Activated effector memory CD4-positive, alpha-beta T cell treated with anti-CD3 and anti-CD28 coated beads, Interleukin-2, amount 50 U/mL, for 16 hours (primary cell): ENCODE measurements around the gene CEP57.

Source experiments
- DNase-seq: peaks from one replicate; pipeline ENCODE4 v3.0.0-alpha.2; 2020

Gene CEP57

DNA sequence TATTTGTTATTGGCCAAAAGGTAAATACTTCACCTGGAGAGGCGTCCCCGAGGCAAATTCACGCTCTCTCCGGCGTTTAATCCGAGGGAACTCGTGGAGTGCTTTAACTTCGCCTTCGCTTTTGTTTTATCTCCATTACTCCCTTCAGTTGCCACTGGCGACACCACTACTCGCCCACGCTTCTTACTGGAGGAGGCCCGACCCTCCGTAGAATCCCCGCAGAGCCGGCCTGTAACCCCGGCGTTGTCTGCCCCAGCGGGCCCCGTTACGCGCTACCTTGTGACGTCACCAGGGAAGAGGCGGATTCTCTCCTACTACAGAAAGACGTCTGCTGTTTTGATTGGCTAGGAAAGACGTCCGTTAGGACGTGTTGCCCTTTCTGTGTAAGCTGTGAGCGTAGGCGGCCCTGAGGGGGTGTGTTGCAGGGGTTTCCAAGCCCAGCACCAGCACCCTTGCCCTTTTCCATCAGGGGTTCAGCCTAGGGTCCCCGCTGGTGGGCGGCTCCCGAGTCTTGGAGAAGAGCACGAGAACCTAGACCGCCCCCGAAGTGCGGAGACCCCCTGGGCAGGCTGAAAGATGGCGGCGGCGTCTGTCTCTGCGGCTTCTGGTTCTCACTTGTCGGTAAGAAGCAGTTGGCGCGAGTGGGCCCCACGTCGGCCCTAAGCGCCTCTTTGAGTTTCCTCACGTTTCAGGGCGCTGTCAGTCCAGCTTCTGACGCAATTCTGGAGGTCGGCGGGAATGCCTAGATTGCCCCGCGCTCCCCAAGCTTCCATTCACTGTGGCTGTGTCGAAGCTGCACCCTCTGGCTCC is at the start of gene CEP57:
Gene CEP57 (plus strand): TSS at position 376 of the 810 bp plus-strand sequence. CDS start 201 bp downstream, at position 577.
- DNase-seq, result peak; percentile 97

DNA sequence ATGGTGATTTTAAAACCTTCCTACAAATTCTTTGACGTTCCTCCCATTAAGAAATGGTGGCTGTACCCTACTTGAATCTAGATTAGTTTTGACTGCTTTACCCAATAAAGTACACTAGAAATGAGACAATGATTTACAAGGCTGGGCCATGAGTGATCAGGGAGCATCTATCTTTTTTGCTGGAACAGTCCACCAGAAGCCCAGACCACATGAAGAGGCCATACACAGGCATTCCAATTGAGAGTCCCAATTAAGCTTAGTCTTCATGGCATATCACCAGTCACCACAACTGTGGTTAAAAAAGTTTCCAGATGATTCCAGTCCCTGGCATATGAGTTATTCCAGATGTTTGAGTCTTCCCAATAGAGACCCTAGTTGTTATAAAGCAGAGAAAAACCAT is 40.2 kb upstream of the CEP57 start:
- DNase-seq, result no peak

DNA sequence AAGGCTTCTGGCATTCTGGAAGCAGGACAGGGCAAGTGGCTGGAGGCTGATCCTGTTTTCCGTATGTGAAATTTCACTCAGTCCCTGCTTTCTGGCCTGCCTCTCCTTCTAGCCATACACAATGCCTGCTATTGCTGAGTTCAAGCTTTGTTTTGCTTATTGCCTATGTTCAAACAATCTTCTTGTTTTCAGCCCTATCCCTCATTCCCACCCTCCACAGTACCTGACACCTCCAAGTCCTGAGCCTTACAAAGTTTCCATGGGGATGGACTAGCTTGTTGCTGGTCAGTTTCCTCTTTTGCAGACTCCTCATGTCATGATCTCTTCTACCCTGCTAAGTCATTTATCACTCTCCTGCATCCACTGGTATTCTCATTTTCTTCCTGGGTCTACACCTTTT is 38.8 kb upstream of the CEP57 start:
- DNase-seq, result no peak

DNA sequence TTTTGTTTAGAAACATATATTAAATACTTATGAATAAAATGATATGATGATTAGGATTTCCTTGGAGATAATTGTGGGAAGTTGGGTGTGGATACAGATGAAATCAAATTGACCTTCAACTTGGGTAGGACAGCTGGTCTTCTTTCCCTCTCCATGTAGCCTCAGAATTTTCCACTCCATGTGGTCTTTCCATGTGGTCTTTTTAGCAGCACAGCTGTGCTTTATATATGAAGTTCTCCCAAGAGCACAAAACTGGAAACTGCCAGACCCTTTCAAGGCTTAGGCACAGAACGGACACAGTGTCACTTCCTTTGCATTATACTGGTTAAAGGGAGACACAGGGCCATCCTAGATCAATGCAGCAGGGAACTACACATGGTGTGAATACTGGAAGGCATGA is 29.4 kb upstream of the CEP57 start:
- DNase-seq, result no peak

DNA sequence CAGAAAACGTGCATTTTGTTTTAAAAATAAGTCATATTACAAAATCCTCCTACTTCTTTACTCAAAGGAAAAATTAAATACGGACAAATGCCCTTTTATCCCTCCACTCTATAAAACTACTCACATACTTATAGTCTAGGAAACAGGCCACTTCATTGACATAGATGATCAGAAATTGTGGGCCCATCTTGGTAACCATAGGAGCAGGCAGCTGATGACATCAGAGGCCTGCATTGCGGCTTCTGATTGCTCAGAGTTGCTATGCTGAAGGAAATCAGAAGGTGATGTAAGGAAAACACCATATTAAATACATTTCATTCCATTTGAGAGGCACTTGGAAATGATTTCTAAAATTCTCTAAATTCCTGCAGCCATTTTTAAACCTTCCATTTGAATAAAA is 27.8 kb upstream of the CEP57 start:
- no peak for DNase-seq

DNA sequence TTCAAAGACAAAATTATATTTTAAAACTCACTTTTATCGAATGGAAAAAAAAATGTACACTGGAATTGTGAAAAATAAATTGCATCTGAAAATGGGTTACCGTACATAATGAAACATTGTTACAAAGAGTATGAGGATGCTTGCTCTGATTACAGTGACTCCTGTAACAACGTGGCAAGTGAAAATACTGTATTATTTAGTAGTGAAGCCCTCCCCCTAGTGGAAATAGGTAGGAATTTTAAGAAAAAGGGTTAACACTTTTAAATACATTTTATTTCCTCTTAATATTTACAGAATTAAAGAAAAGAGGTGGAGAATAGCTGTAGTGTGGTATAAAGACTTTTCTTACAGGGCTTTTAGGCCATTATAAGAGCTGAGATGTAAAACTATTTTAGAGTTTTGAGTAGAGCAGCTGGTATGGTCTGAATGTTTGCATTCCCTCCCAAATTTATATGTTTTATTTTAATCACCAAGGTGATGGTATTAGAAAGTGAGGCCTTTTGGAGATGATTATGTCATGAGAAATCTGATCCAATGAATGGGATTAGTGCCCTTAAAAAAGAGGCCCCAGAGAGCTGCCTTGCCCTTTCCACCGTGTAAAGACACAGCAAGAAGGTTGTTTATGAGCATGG is 25.9 kb upstream of the CEP57 start:
- DNase-seq, result no peak

DNA sequence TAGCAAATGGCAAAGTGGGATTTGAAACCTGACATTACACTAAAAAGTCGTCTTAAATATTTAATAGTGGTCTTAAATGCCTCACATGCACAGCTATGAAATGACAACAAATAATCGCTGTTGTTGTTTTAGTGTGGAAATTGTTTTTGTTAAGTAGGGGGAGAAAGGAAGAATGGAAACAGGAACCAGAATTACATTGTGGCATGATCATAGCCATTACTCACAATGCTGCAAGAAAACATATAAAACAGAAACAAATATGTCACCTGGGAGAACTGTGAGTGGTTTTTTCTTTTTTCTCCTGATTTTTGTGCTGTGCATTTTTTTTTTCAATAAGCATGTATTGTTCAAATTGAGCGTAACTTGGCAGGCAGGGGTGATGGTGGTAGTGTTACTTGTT is 23.6 kb upstream of the CEP57 start:
- DNase-seq, result no peak

DNA sequence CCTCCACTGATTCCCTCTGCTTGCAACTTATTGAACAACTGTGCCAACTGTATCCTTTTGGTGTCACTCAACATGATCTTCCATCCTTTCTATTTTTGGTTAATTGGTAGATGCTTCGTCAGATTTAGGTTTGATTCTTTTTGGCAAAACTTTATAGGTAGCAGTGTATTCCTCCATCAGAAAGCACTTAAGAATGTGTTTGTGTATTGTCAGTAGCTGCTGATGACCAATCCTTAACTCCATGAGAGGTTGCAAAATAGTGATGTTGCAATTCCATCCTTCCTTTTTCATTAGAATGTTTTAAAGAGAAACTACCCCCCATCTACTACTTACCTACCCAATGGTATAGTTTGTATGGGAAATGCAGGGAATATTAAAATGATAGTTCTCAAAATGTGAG is 22.8 kb upstream of the CEP57 start:
- no peak for DNase-seq

DNA sequence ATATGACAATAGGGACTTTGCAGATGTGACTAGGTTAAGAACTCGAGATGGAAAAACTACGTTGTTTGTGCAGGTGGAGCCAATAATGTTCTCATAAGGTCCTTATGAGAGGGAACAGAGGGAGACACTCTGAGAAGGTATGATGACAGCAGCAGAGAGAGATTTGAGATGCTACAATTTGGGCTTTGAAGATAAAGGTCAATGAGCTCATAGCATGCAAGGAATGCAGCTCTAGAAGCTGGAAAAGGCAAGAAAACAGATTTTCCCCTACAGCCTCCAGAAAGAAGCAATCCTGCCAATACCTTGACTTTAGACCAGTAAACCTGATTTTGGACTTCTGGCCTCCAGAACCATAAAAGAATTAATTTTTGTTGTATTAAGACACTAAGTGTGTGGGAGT is 21.8 kb upstream of the CEP57 start:
- no peak for DNase-seq

DNA sequence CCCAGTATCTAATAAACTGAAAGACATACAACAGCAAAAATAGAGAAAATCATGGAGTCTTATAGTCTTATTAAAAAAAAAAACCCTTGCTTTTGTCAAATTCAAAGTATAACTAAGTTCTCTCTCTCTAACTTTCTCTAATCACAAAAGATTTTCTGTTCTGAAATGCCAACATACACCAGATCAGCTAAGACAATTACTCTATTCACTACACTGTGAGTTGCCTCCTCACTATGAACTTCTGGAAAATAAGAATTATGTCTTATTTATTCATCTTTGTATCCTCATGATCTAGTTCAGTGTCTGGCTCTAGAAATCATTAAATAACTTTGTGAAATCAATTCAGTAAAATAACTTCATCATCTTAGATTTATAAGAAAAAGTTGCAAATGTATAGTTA is 13.4 kb upstream of the CEP57 start:
- DNase-seq, result no peak

DNA sequence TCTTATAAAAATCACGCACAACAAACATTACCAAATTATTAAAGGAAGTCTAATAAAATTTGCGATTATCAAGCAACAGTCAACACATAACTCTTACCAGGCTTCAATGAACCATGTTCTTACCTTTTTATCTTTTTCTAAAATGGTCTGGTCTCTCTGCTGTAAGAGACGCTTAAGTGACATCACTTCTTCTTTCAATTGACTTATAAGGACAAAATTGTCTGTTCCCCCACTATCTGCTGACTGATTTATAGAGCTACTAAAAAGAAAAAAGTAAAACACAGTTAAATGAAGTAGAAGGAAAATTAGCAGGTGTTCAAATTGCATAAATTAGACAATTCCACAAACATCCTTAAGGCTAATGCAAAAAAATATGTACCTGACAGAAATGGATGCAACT is 11.6 kb upstream of the CEP57 start:
- no peak for DNase-seq

DNA sequence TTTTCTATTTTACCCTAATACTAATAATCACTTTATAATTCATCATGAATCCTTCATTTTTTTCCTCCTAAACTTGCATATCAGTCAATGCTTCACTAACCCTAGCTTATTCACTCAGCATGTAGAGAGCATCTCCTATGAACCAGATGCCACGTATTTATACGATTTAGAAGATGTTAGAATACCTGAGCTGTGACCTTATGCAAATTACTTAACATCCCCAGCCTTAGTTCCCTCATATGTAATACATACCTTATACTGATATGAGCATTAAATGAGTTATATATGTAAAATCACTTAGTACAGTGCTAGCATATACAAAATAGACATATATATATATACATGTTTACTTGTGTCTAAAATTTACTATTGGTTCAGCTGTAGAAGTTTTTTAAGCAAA is 9.8 kb upstream of the CEP57 start:
- no peak for DNase-seq

DNA sequence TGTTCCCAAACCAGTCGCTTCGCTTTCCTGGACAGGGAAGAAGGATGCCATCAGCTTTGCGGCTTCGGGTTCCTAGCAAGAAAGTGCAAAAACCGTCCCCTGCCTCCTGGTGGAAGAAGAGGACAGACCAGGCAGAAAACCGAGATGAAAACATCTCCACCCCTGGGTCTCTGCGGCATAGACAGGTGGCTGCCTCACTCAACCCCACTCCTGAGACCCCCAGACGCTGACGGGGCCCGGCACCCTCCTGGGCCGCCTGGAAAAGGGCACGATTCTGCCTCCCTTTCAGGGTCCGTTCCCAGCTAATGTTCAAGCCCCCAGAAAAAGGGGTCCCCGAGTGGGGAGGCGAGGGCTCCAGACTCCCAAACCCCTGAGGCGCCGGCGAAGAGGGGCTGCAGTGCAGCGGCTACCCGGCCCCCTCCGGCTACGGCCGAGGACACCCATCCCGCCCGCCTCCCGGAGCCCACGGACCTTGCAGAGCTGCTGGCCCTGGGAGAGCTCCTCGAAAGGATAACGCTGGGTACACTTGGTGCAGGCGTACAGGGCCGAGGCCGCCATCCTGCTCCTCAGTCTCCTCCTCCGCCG is 1.3 kb upstream of the CEP57 start:
- DNase-seq, result no peak

DNA sequence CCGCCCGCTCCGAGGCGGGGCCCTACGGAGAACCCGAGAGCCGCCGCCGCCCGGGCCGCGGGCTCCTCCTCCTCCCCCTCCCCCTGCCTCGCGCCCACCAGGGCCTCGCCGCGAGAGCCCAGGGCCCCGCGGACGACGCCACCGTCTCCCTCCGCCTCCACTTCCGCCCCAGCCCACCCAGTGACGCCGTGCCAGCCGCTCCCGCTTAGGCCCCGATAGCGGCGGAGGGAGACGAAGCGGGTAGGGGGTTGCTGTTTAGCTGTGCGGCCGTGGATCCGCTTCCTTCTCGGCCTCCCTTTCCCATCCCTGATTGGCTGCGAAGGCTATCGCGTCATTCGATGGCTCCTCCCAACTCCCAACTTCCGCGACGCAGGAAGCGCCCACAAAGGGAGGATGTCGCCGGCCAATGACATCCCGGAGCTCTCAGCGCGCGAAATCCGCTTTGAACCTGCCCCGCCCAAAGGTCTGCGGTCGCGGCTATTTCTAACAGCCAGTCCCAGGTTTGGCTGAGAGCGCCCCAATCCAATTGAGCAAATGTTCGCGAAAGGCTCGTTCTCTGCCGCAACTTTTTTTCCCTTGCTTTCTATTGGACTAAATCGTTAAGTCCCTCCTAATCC is 684 bp upstream of the CEP57 start, which contains the start of gene FAM76B:
Gene FAM76B (minus strand): TSS at position 277 of the 617 bp plus-strand sequence. CDS start 304 bp downstream, outside the sequence.
- peak; percentile 98 for DNase-seq

DNA sequence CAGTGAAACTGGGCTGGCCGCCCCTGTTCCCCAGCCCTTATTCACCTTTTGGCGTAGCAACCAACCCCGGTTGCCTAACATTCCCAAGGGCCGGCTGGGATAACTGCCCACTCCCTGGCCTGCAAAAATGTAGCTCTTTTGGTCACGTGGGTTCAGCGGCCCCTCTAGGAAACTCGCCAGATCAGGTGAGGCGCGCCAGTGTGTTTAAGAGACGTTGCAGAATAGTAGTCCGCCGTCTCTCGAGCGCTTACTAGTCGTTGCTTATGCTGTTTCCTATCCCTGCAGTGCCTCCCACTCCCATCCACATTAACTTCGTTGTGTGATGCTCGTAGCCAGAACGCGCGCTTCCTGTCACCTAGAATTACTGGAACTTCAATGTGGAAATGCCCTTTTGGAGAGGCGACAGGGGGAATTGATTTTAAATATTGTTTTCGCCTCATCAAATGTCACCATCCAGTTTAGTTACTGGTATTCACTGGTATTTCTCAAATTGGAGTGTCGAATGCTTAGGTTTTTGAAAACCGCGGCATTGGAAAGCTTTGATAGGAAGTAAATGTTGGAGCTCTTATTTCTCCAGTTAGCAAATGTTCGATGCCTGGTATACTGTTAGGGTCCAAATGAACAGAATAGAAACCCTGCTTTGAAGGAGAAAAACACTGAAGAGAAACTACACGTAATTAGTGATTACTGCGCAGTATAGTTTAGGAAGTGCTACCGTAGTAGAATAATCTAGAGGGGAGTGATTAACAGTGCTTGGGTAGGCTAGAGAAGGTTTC is 823 bp downstream of the CEP57 start:
- DNase-seq, result peak; percentile 83

DNA sequence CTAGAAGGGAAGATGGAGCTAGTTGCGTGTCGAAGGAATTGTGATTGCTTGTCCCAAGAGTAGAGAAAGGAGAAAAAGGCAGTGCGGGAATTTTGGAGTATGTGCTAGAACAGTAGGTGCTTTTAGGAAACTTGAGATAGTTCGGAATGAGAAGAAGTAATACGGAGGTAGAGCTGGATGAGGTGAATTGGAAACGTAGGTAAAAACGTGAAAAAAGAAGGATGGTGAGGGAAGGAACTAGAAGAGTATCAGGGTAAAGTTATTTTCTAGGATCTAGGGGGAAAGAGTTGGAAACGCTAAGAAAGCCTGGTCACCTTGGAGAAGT is 1.4 kb downstream of the CEP57 start:
- DNase-seq, result no peak

DNA sequence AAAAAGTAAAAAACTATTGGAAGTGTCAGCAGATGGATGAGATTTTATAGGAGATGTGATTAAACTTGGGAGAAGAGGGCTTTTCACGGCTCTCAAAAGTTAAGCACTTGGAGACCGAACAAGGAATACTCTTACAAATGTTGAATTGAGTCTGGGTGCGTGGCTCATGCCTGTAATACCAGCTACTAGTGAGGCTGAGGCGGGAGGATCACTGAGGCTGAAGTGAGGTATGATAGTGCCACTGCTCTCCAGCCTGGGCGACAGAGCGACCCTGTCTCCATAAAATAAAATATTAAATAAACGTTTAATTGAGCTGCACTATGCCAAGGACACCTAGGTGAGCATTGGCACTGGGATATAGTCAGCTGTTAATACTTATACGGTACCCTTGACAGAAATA is 1.9 kb downstream of the CEP57 start:
- no peak for DNase-seq

DNA sequence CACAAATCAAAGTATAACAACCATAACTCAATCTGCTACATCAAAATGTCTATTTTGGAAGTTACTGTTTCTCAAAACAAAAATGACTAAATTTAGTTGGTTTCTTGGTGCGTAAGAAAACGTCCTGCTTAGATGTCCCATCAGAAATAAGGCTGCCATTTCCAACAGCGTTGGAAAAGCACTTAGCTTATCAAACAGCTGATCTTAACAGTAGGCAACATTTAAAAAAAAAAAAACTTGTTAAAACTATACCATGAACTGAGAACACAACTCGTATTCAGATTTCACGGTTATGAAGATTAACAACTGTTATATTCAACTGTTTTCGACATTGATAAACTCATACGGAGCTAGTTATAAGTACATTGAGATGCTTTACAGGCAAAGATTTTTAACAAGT is 2.4 kb downstream of the CEP57 start:
- no peak for DNase-seq

DNA sequence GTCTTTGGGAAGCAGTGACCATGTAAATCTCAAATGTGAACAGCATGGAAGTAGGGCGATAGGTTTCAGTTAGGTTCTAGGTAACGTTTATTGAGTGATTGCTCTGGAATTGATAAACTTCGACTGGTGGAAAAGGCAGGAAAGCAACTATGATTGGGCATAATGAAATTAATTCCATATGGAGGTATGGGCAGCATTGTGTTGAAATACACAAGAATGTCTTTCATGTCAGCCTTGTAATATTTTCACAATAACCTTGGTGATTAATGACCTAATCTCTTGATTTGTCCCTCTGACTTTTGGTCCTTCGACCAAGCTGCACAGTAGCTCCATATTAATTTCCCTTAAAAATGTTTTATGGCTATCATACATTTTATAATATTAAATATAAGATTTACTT is 2.8 kb downstream of the CEP57 start:
- DNase-seq, result no peak

DNA sequence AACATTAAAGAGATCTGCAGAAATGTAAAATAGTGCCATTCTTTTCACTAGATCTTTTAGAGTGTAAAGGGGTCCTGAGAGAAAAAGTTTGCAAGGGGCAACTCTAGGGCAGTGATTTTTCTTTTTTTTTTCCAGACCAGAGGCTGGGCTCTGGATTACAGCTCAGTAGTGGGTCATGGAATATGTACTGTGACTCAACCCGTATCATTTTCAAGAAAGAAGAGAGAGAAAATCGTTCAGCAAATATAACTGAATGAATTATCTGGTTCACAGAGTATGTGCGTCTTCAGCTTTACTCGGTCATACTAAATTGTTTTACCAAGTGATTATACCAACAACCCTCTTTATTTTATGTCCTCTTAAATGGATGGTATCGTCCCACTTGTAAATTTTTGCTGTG is 3.8 kb downstream of the CEP57 start:
- DNase-seq, result no peak

DNA sequence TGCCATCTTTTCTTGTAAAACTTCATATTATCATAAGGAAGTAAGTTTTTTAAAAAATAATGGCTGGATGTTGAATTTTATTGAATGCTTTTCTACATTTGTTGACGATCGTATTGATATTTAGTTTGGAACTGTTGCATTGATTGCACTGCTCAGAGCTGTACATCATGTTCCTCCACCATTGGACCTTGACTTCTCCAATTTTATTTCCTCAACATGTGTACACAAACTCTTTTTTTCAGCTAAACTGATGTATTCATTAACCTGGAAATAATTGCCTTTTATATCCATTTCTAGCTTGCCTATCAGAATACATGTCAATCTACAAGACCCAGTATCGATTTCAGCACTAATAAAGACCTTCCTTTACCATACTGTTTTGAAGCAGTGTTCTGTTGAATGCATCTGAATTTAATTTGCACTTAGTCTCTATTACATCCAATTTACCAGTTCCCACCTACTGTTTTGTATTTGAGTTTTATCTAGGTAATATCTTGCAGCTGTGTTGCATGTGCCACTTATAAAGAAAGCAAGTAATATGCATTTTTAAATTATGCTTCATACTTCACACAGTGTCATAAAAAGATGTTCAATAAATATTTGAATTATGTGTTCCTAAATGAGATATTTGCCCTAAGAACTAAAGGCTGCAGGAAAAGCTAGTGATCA is 5.5 kb downstream of the CEP57 start:
- no peak for DNase-seq

DNA sequence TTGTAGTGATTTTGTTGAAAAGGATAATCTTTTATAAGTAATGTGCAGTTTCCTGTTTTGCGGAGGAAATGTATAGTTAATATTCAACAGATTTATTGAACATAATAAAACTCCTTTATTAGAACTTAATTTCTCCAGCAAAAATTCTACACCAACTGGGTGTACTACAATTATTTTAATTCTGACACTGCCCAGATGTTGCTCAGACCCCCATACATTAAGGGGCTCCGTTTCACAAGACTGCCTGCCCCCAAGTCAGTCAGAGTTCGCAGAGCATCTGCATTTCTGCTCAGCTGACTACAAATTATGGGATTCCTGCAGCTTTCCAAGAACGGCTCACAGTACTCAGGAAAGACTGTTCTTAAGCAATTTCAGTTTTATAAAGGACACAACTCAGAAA is 6.2 kb downstream of the CEP57 start:
- DNase-seq, result no peak

DNA sequence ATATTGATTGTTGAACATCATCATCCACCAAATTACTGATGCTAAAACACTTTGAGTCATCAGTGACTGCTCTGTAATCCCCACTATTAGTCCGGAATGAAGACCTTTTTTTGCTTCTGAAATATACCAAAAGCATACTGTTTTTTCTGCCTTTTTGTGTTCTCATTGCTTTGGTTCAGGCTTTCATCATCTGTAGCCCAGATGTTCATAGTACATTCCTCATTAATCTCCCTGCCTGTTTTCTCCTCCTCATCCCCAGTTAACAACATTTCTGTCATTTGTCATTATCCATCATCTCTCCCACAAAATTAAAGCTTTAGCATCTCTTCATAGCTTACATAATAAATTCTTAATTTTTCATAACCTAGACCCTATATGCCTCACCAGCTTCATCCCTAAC is 9.2 kb downstream of the CEP57 start:
- no peak for DNase-seq
